IgD-negative memory B cell (primary cell): ENCODE data around the gene TMTC1. TPM values are rescaled to one million over a fixed set of nuclear protein-coding genes. Genes with fewer than 3 reads are reported as not detected.

Experiments
- H3K27ac Mint-ChIP-seq, 3 donors: one replicate each; pipeline ENCODE4 v1.8.0; 2020 to 2022; ENCODE audit warnings: mild to moderate bottlenecking in 3 of 3, mixed read lengths in 3 of 3, moderate library complexity in 1 of 3
- H3K27me3 Mint-ChIP-seq: one replicate; pipeline ENCODE4 v1.8.0; 2021; ENCODE audit warnings: mixed read lengths
- H3K36me3 Mint-ChIP-seq: one replicate; pipeline ENCODE4 v1.8.0; 2020; ENCODE audit warnings: mild to moderate bottlenecking, mixed read lengths
- H3K4me1 Mint-ChIP-seq, 3 donors: one replicate each; pipeline ENCODE4 v1.8.0; 2020 to 2022; ENCODE audit warnings: mixed read lengths in 3 of 3, mild to moderate bottlenecking in 1 of 3
- H3K4me3 Mint-ChIP-seq, 4 donors: one replicate each; pipeline ENCODE4 v1.8.0; 2020 to 2022; ENCODE audit warnings: mild to moderate bottlenecking in 4 of 4, mixed read lengths in 4 of 4, moderate library complexity in 3 of 4
- H3K9me3 Mint-ChIP-seq, 3 donors: one replicate each; pipeline ENCODE4 v1.8.0; 2020 to 2021; ENCODE audit warnings: mixed read lengths in 3 of 3, mild to moderate bottlenecking in 1 of 3
- polyA plus RNA-seq: library from polyadenylated mRNA; unstranded; fragments of 300-500 nt; fragmentation: Illumina TruSeq; gene quantifications from one replicate; pipeline ENCODE4 v1.2.3, GENCODE V29; 2021

TMTC1 gene
- polyA plus RNA-seq, 1 donor from 2014 or later: not detected

DNA sequence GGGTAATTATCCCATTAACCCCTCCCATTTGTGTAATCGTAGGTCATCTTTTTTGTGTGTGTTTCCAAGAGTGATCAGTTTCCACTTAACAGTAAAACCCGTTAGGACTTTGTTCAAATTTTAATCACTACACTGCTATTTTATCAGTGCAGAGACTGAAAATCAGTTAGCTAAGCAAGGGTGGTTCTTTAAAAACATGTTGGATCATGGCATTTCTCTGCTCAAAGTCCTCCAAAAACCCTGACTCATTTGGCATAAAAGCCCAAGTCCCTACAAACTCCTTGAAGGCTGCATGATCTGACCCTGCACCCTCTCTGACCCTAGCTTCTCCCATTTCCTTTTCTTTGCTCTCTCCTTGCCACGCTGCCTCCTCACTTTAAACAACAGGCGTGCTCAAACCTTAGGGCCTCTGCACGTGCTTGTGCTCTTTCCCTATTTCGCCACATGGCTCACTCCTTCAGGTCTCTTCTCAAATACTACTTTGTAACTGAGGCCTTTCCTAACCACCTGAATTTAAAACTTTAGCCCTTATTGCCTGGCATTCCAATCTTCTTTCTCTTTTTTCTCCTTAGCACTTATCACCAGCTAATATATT is 273.1 kb downstream of the TMTC1 start:
- H3K27me3 Mint-ChIP-seq: no peaks in the 10 kb centered on the region
- H3K36me3 Mint-ChIP-seq: no peaks in the 10 kb centered on the region
- H3K4me3 Mint-ChIP-seq: no peak overlapping the region
- no peaks in the 10 kb centered on the region for H3K4me1 Mint-ChIP-seq
- H3K9me3 Mint-ChIP-seq: no peaks in the 10 kb centered on the region
- H3K27ac Mint-ChIP-seq: no peak overlapping the region

DNA sequence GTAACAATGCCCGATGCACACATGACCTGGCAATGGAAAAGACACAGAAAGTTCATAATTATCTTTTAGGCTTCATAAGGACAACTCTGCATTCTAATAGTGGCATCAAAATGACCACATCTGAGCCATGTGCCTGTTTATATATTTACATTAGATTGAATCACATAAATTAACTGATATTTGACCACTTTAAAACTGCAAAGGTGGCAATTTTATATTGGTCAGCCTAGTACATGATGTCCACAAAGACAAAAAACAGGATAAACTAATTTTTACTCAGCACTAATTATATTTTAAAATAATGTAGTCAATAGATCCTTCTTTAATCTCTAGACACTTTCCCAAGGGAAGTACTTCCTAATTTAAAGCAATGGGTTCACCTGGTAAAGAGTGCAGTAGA is 274.2 kb downstream of the TMTC1 start:
- Mint-ChIP-seq H3K27ac (no peak overlapping the region), H3K36me3 (no peaks in the 10 kb centered on the region), H3K4me1 (no peaks in the 10 kb centered on the region), H3K9me3 (no peaks in the 10 kb centered on the region), H3K27me3 (peaks cover 2% of the 10 kb centered on the region), H3K4me3 (no peak overlapping the region)

DNA sequence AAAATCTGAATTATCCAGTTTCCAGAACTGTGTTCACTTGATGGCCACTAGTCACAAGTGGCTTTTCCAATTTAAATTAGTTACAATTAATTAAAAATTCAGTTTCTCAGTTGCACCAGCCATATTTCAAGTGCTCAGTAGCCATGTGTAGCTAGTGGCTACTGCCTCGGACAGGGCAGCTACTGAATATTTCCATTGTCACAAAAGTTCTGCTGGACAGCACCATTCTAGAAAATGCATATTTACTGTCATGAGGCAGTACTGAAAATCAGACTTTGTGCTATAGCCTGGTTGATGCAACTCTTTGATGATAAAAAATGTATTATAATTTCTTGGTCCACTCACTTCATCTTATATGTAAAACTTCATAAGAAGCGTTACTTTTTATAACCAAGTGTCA is 274.8 kb downstream of the TMTC1 start:
- Mint-ChIP-seq H3K4me3 (no peak overlapping the region), H3K36me3 (no peaks in the 10 kb centered on the region), H3K9me3 (no peaks in the 10 kb centered on the region), H3K4me1 (no peaks in the 10 kb centered on the region), H3K27me3 (peaks cover 5% of the 10 kb centered on the region), H3K27ac (no peak overlapping the region)

DNA sequence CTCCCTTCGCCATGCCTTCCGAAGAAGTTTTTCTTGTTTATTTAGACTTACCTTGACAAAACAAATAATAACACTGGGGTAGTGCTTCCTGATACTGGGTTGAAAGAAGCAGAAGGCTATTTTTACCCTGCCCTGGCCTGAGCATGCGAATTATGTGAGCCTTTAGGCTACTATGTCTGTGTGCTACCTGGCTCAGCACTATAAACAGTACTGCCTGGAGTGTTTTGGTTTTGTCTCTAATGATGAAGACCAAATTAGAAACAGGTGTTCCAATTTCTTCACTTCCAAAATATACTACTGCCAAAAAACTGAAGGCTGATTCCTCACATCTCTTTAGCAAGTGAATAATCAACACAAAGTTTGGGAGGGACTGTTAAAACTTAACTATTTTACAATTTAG is 278.6 kb downstream of the TMTC1 start:
- H3K27me3 Mint-ChIP-seq: peaks cover 5% of the 10 kb centered on the region
- no peaks in the 10 kb centered on the region for H3K9me3 Mint-ChIP-seq
- peaks cover 3 to 13% (median 6%) of the 10 kb centered on the region in 3 donors for H3K4me1 Mint-ChIP-seq
- no peak overlapping the region for H3K27ac Mint-ChIP-seq
- no peaks in the 10 kb centered on the region for H3K36me3 Mint-ChIP-seq
- H3K4me3 Mint-ChIP-seq: no peak overlapping the region

DNA sequence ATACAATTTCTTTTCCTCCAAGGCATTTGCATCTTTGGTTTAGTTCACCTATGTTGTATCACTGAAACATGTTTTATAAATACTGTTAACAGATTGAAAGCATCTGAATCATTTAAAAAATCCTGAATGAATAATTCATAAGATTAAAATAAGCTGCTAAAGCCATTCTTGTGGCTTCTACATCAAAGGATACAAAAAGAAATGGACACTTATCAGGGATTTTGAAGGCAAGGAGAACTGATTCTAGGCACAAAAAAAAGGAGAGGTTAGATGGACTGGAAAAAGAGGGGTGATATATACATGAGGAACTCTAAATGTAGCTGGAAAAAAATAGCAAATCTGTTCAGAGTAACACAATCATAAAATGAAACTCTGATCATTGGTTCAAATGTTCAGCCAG is 280.5 kb downstream of the TMTC1 start:
- no peak overlapping the region for H3K27ac Mint-ChIP-seq
- H3K4me3 Mint-ChIP-seq: no peak overlapping the region
- H3K4me1 Mint-ChIP-seq: peaks cover 3 to 15% (median 7%) of the 10 kb centered on the region in 3 donors
- peaks cover 5% of the 10 kb centered on the region for H3K27me3 Mint-ChIP-seq
- no peaks in the 10 kb centered on the region for H3K9me3 Mint-ChIP-seq
- no peaks in the 10 kb centered on the region for H3K36me3 Mint-ChIP-seq

DNA sequence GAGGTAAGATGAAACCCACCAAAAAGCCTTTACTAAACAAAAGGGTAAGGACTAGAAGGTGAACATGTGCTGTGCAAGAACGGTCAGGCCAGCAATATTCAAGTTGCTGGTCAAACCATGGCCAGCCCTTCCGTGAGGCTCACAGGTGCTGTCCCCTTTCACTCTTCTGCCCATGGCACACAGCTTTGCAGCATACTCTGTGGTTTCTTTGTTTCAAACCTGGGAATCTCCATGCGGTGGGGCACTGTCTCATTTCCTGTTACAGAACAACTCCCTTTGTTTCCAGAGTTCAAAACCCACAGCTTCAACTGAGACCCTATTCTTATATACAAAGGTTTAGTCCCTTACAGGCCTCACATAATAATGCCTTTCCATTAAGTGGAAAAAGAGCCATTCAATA is 284.5 kb downstream of the TMTC1 start:
- Mint-ChIP-seq H3K4me1 (peaks cover 3 to 15% (median 7%) of the 10 kb centered on the region in 3 donors), H3K27ac (no peak overlapping the region), H3K9me3 (no peaks in the 10 kb centered on the region), H3K36me3 (no peaks in the 10 kb centered on the region), H3K27me3 (peaks cover 2% of the 10 kb centered on the region), H3K4me3 (no peak overlapping the region)

DNA sequence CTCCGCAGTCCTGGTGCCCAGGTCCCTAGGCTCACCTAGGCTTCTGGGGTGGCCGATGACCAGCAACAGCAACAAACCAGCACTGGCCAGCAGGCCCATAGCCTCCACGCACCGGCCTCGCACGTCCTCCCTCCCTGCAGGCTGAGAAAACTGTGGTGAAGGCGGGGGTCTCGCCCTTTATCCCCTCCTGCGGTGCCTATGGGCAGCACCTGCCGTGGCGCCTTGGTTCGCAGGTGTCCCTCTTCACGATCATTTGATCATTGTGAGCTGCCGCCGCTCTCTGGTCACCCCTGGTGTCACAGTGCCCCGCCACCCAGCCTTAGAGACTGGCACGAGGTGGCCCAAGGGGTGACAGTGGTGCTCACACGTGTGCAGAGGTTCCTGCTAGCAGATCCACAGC is 286.2 kb downstream of the TMTC1 start, which contains the start of gene OVCH1:
OVCH1 (minus strand) TSS at position 99 of the 400 bp plus-strand sequence; CDS start at position 99, 0 bp downstream.
- H3K27ac Mint-ChIP-seq: no peak within 1 kb of the TSS
- peaks cover 2% of the 10 kb centered on the region for H3K27me3 Mint-ChIP-seq
- no peaks in the 10 kb centered on the region for H3K36me3 Mint-ChIP-seq
- no peak within 1 kb of the TSS for H3K4me3 Mint-ChIP-seq
- peaks cover 3 to 15% (median 7%) of the 10 kb centered on the region in 3 donors for H3K4me1 Mint-ChIP-seq
- no peaks in the 10 kb centered on the region for H3K9me3 Mint-ChIP-seq

DNA sequence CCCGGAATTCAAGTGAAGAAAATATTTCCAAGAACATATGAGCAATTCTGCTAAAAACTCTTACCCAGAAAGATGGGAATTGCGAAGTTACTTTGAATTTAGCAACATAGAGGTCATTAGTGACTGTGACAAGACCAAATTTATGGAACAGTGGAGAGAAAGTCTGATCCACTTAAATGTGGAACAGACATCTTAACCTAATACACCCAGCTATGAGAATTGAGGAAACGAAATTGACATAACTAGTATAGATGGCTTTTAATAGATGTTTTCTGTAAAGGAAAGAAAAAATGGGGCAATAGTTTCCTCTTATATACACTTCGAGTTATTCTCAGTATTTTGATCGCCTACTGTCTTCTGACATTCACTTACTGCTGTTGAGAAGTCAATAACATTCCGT is 290.9 kb downstream of the TMTC1 start:
- H3K9me3 Mint-ChIP-seq: no peaks in the 10 kb centered on the region
- H3K4me1 Mint-ChIP-seq: no peaks in the 10 kb centered on the region
- peaks cover 2% of the 10 kb centered on the region for H3K27me3 Mint-ChIP-seq
- H3K27ac Mint-ChIP-seq: no peak overlapping the region
- H3K4me3 Mint-ChIP-seq: no peak overlapping the region
- H3K36me3 Mint-ChIP-seq: peaks cover 2% of the 10 kb centered on the region

DNA sequence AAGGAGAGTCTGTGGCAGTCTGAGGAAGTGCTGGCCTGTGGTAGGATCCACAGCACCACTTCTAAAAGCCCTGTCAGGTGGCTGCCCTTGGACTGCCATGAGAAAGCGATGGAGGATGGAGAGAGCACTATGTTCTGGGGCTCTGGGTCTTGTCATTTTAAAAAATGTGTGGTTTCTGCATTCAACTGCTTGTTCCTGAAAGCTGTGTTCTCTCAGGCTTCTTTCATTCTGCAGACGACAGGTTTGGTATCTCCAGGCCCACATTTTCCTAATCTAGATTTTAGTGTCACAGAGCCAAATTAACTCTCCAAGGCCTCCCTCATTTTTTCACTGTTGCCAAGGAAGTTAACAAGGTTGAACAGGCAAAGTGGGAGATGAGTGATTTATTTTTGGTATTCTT is 296.8 kb downstream of the TMTC1 start:
- H3K4me1 Mint-ChIP-seq: no peaks in the 10 kb centered on the region
- H3K4me3 Mint-ChIP-seq: no peak overlapping the region
- no peaks in the 10 kb centered on the region for H3K36me3 Mint-ChIP-seq
- no peaks in the 10 kb centered on the region for H3K9me3 Mint-ChIP-seq
- no peaks in the 10 kb centered on the region for H3K27me3 Mint-ChIP-seq
- H3K27ac Mint-ChIP-seq: no peak overlapping the region

DNA sequence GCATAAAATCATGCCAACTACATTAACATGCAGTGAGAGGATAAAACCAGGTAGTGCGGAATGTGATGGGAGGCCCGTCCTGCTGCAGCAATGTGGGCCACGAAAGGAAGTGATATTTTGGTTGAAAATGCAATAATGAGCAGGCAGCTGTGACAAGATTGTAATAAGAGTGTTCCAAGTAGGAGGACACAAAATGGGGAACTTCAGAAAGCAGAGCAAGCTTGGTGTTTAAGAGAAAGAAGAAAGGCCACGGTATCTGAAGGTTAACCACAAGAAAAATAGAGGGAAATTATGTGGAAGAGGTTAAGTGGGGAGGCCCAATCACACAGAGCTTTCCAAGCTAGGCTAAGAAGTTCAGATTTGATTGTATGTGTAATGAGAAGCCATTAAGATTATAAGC is 320.5 kb downstream of the TMTC1 start:
- H3K4me3 Mint-ChIP-seq: no peak overlapping the region
- no peaks in the 10 kb centered on the region for H3K4me1 Mint-ChIP-seq
- H3K36me3 Mint-ChIP-seq: no peaks in the 10 kb centered on the region
- H3K9me3 Mint-ChIP-seq: peaks cover 0 to 6% (median 0%) of the 10 kb centered on the region in 3 donors
- no peak overlapping the region for H3K27ac Mint-ChIP-seq
- H3K27me3 Mint-ChIP-seq: peaks cover 2% of the 10 kb centered on the region

DNA sequence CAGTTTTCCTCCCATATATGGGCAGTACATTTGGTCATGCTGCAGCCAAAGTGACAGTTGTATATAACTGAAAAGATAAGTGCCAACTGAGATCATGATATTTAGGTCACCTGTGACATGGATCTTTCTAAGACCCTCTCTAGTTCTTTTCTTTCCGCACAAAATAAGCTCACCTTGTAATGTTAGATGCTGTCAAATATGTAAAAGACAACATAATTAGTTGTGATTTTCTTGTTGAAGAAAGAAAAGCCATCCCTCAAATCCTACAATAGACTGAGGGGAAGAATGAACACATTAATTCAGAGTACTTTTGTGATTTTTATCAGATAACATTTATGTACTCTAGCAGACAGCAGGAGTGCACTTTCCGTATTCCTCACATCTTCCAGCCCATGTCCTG is 323.7 kb downstream of the TMTC1 start:
- H3K4me1 Mint-ChIP-seq: no peaks in the 10 kb centered on the region
- no peak overlapping the region for H3K4me3 Mint-ChIP-seq
- H3K36me3 Mint-ChIP-seq: no peaks in the 10 kb centered on the region
- H3K27me3 Mint-ChIP-seq: peaks cover 2% of the 10 kb centered on the region
- H3K9me3 Mint-ChIP-seq: peaks cover 0 to under 1% (median 0%) of the 10 kb centered on the region in 3 donors
- no peak overlapping the region for H3K27ac Mint-ChIP-seq

DNA sequence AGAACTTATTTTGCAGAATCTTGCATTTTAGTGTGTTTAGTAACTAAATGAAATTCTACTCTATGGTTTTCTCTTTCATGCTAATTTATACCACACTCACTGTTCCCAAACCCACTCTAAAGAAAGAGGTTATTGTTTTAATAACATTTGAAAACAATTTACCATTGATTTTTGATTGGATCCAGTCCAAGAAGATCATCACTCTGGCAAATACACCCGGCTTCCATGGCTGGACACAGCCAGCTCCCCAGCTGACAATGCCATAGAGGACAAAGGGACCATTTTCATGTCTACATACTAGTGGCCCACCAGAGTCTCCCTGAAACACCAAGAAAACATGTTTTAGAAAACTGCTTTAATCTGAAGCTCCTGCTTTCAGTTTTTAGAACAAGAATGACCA is 328.7 kb downstream of the TMTC1 start:
- peaks cover 0 to 3% (median 0%) of the 10 kb centered on the region in 3 donors for H3K9me3 Mint-ChIP-seq
- no peak overlapping the region for H3K4me3 Mint-ChIP-seq
- no peak overlapping the region for H3K27ac Mint-ChIP-seq
- peaks cover 2% of the 10 kb centered on the region for H3K27me3 Mint-ChIP-seq
- no peaks in the 10 kb centered on the region for H3K4me1 Mint-ChIP-seq
- no peaks in the 10 kb centered on the region for H3K36me3 Mint-ChIP-seq

DNA sequence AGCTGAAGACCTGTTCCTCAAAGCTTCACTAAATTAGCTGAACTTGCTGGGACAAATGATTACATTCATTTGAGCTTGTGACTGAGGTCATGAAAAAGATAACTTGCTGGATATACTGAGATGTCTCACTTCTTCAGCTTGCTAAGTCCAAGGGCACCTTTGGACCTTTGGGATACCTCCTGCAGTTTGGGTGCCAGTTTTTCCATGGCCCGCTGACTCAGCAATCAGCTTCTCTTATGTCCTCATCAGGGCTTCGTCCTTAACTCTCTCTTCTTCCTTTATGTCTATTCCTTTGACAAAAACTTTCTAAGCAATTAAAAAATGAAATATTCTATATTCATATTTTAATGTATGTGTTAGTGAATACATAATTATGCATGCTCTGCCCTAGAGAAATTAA is 331.9 kb downstream of the TMTC1 start:
- Mint-ChIP-seq H3K4me3 (no peak overlapping the region), H3K36me3 (no peaks in the 10 kb centered on the region), H3K27me3 (peaks cover 4% of the 10 kb centered on the region), H3K4me1 (no peaks in the 10 kb centered on the region), H3K9me3 (peaks cover 0 to 3% (median 0%) of the 10 kb centered on the region in 3 donors), H3K27ac (no peak overlapping the region)
